Gastrocnemius medialis (tissue), 4 donors: ENCODE measurements around the gene COL4A6. TPM values are rescaled to one million over a fixed set of nuclear protein-coding genes. Genes with fewer than 3 reads are reported as not detected.

Source experiments
- ATAC-seq, 2 donors: fragments of 150-250 bp; one replicate each; pipeline ENCODE4 v1.9.1; 2016
- DNase-seq, 2 donors: peaks; one replicate each; pipeline ENCODE4 v3.0.0-alpha.2; 2019
- H3K27ac ChIP-seq, 4 donors: fragments of 200-600 bp; sonication (generic); 1 replicate in 1 of 4; 2 replicates in 3 of 4; pipeline ENCODE4 v1.5.1; 2016 to 2018; ENCODE audit warnings: mild to moderate bottlenecking in 2 of 4, moderate library complexity in 1 of 4
- H3K27me3 ChIP-seq, 3 donors: fragments of 200-600 bp; sonication (generic) in 2 of 3; 1 replicate in 1 of 3; 2 replicates in 2 of 3; pipeline versions ENCODE4 v1.5.1 to v1.6.0; 2016 to 2019; ENCODE audit warnings: mild to moderate bottlenecking in 1 of 3, moderate library complexity in 1 of 3
- H3K36me3 ChIP-seq, 2 donors: fragments of 200-600 bp; sonication (generic) in 1 of 2; one replicate each; pipeline ENCODE4 v1.5.1; 2017 to 2018
- H3K4me1 ChIP-seq, 2 donors: fragments of 200-600 bp; sonication (generic) in 1 of 2; one replicate each; pipeline ENCODE4 v1.5.1; 2016 to 2017; ENCODE audit warnings: mild to moderate bottlenecking in 2 of 2
- H3K4me3 ChIP-seq, 4 donors: fragments of 200-600 bp; sonication (generic) in 3 of 4; 1 replicate in 1 of 4; 2 replicates in 3 of 4; pipeline ENCODE4 v1.5.1; 2016 to 2019; ENCODE audit warnings: mild to moderate bottlenecking in 2 of 4
- H3K9me3 ChIP-seq, 3 donors: fragments of 200-600 bp; sonication (generic) in 2 of 3; 1 replicate in 1 of 3; 2 replicates in 2 of 3; pipeline ENCODE4 v1.5.1; 2016 to 2019
- POLR2A ChIP-seq, 2 donors: fragments of 450-650 bp; IDR thresholded peaks; one replicate each; pipeline ENCODE4 v1.6.1; 2017; ENCODE audit warnings: antibody characterized with exemption in 2 of 2, mild to moderate bottlenecking in 2 of 2, moderate library complexity in 2 of 2
- in situ Hi-C, 4 donors: fragments of 200-750 bp; cut with MboI; loops; one replicate each; pipeline versions ENCODE4 v1.15.0 to v1.8.0; 2017; ENCODE audit warnings: low sequenced_read_pairs in 4 of 4
- intact Hi-C: fragments of 100-400 bp; cut with DNase I; formaldehyde crosslinking; loops from one replicate; pipeline ENCODE4 v1.15.1; 2023; ENCODE audit warnings: low total_unique reads
- total RNA-seq, 4 donors: library from RNA; depleted of rRNA; stranded (reverse); fragments of >200 nt; gene quantifications; one replicate each; pipeline versions ENCODE4 v1.1.0 to v1.2.3, GENCODE V29; 2016
- TF ChIP-seq, protein P1 (sequence below), 5 experiments: fragments of 450-650 bp in 3 of 5; fragments of 200-600 bp in 2 of 5; sonication (generic) in 2 of 5; IDR thresholded peaks in 4 of 5; conservative IDR thresholded peaks in 1 of 5; 1 replicate in 4 of 5; 2 replicates in 1 of 5; pipeline ENCODE4 v1.5.1; 2016 to 2019; ENCODE audit warnings: antibody characterized with exemption in 5 of 5, mild to moderate bottlenecking in 3 of 5, moderate library complexity in 3 of 5

The COL4A6 gene
- total RNA-seq, 4 donors from 2014 or later: 0.42 to 1.4 (median 0.81) TPM

DNA sequence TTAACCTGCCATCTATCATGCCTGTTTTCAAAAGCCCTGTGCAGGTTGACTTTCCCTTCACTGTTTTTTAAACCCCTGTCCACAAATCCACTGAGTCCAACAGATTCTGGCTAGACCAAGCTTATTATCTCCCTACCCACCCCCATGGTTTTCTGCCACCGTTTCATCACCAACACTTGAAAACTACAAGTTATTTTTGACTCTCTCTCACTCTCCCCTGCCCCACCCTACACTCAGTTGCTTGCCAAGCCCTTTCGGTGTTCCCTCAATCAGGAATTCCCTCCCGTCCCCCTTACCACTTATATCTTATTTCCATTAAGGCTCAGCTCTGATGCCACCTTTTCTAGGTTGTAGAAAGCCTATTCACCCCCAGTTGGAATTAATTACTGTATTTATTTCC lies 316.9 kb downstream of the COL4A6 start:
- intact Hi-C loops (loop anchor here (5.0 kb wide), 1 partner anchor 1509 kb away; the partner anchor contains the start of gene RADX), in situ Hi-C loops (no loop called here)
- H3K36me3 ChIP-seq: no peaks in the 10 kb centered on the region
- no peaks in the 10 kb centered on the region for H3K27me3 ChIP-seq
- no peak overlapping the region for H3K27ac ChIP-seq
- peaks cover 5 to 27% of the 10 kb centered on the region in 2 donors for H3K4me1 ChIP-seq
- H3K9me3 ChIP-seq: no peaks in the 10 kb centered on the region
- no peak for ATAC-seq
- no peak for DNase-seq
- no peak overlapping the region for H3K4me3 ChIP-seq
- no peak for TF ChIP-seq POLR2A (IDR thresholded peaks at IDR 0.05)
- TF ChIP-seq, protein P1, sequence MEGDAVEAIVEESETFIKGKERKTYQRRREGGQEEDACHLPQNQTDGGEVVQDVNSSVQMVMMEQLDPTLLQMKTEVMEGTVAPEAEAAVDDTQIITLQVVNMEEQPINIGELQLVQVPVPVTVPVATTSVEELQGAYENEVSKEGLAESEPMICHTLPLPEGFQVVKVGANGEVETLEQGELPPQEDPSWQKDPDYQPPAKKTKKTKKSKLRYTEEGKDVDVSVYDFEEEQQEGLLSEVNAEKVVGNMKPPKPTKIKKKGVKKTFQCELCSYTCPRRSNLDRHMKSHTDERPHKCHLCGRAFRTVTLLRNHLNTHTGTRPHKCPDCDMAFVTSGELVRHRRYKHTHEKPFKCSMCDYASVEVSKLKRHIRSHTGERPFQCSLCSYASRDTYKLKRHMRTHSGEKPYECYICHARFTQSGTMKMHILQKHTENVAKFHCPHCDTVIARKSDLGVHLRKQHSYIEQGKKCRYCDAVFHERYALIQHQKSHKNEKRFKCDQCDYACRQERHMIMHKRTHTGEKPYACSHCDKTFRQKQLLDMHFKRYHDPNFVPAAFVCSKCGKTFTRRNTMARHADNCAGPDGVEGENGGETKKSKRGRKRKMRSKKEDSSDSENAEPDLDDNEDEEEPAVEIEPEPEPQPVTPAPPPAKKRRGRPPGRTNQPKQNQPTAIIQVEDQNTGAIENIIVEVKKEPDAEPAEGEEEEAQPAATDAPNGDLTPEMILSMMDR (IDR thresholded peaks at IDR 0.05 in 4 of 5, conservative IDR thresholded peaks at IDR 0.05 in 1 of 5): no peak

DNA sequence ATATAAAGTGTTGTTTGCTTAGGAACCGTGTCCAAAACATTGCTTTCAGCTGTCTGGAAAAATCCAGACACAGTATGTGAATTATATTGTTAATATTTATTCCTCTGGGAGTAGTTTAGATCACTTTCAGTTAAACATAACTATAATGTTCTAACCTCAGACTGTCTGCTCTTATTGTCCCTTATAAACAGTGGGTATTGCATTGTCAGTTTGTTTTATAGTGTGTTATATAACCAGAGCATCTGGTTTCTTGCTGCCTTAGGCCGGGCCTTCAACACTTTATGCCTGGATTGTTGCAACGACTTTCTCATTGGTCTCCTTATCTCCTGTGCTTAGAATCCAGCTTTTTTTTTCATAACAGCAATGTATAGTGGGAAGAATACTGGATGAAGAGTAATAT lies 320.2 kb downstream of the COL4A6 start:
- Histone ChIP-seq H3K4me3 (no peak overlapping the region), H3K9me3 (no peaks in the 10 kb centered on the region), H3K36me3 (no peaks in the 10 kb centered on the region), H3K27ac (no peak overlapping the region), H3K27me3 (no peaks in the 10 kb centered on the region), H3K4me1 (peaks cover 5 to 21% of the 10 kb centered on the region in 2 donors)
- in situ Hi-C loops: no loop called here
- intact Hi-C loops: no loop called here
- TF ChIP-seq POLR2A (IDR thresholded peaks at IDR 0.05): no peak
- TF ChIP-seq, protein P1 (IDR thresholded peaks at IDR 0.05 in 4 of 5, conservative IDR thresholded peaks at IDR 0.05 in 1 of 5): no peak
- DNase-seq: no peak
- no peak for ATAC-seq

DNA sequence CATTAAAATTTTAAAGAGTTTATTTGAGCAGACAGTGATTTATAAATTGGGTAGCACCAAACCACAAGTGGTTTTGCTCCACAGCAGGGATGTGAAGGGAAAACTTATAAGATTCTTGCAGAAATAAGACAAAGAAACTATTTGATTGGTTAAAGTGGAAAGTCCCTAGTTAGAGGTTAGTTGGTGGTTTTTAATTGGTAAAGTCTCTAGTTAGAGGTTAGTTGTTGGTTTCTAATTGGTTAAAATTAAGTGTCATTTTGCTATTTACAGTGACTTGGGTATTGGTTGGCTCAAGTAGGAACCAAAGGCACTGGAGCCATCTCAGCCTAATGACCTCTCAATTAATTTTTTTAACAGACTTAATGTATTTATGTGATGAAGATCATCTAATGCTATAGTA lies 323.7 kb downstream of the COL4A6 start:
- intact Hi-C loops: no loop called here
- H3K36me3 ChIP-seq: no peaks in the 10 kb centered on the region
- no peak overlapping the region for H3K4me3 ChIP-seq
- H3K27me3 ChIP-seq: no peaks in the 10 kb centered on the region
- TF ChIP-seq POLR2A (IDR thresholded peaks at IDR 0.05): no peak
- TF ChIP-seq, protein P1 (IDR thresholded peaks at IDR 0.05 in 4 of 5, conservative IDR thresholded peaks at IDR 0.05 in 1 of 5): no peak
- H3K4me1 ChIP-seq: peaks cover 0 to 8% of the 10 kb centered on the region in 2 donors
- ATAC-seq: no peak
- no peaks in the 10 kb centered on the region for H3K9me3 ChIP-seq
- no peak for DNase-seq
- in situ Hi-C loops: no loop called here
- H3K27ac ChIP-seq: no peak overlapping the region

Other genes with a start within 250 kb of the COL4A6 start
- gene COL4A5, start 1.4 kb upstream of the COL4A6 start, total RNA-seq: 10 to 100 TPM in 1 of 4 donors, 1 to 10 TPM in 2, under 1 TPM in 1; 0.60 to 15.1 (median 4.4) TPM